ENCODE measurements around the gene GLRX5.

The GLRX5 gene

GRCh38 chr14:95518045-95518751, 16.7 kb upstream of the GLRX5 start:
- DNase-seq: peak; percentile 15

- DNase-seq: peak; percentile 51
These were observed 15.2 kb upstream of the GLRX5 start for GRCh38 chr14:95519699-95520098.

- DNase-seq: no peak
These were observed 14.5 kb upstream of the GLRX5 start for GRCh38 chr14:95520346-95520745.

- DNase-seq: no peak
These were observed 13.8 kb upstream of the GLRX5 start for GRCh38 chr14:95521001-95521400.

GRCh38 chr14:95522116-95522515, 12.7 kb upstream of the GLRX5 start:
- no peak for DNase-seq

- no peak for DNase-seq
These were observed 12.3 kb upstream of the GLRX5 start for GRCh38 chr14:95522556-95522955.

GRCh38 chr14:95523051-95523814, 11.6 kb upstream of the GLRX5 start:
- DNase-seq: peak; percentile 43

- DNase-seq: no peak
These were observed 10.9 kb upstream of the GLRX5 start for GRCh38 chr14:95523815-95524448.

- no peak for DNase-seq
These were observed 9.9 kb upstream of the GLRX5 start for GRCh38 chr14:95524706-95525512.

GRCh38 chr14:95525999-95526398, 8.9 kb upstream of the GLRX5 start:
- no peak for DNase-seq

- DNase-seq: no peak
These were observed 8.1 kb upstream of the GLRX5 start for GRCh38 chr14:95526483-95527386.

GRCh38 chr14:95527387-95528002, 7.4 kb upstream of the GLRX5 start:
- DNase-seq: no peak

GRCh38 chr14:95529216-95529615, 5.6 kb upstream of the GLRX5 start:
- DNase-seq: no peak

- no peak for DNase-seq
These were observed 4.2 kb upstream of the GLRX5 start for GRCh38 chr14:95530473-95531276.

- DNase-seq: no peak
These were observed 3.4 kb upstream of the GLRX5 start for GRCh38 chr14:95531473-95531872.

GRCh38 chr14:95531969-95532368, 2.9 kb upstream of the GLRX5 start:
- no peak for DNase-seq

GRCh38 chr14:95533391-95533821, 1.4 kb upstream of the GLRX5 start:
- DNase-seq: no peak

- DNase-seq: no peak
These were observed 1.0 kb upstream of the GLRX5 start for GRCh38 chr14:95533822-95534221.

- no peak for DNase-seq
These were observed 574 bp downstream of the GLRX5 start for GRCh38 chr14:95535226-95536021.
